ENCODE measurements around the gene TMEM140. TPM values are rescaled to one million over a fixed set of nuclear protein-coding genes. Genes with fewer than 3 reads are reported as not detected.
A peak's percentile ranks its signal among the peaks of the same experiment; 100 is the strongest.

TMEM140 gene
- total RNA-seq, 1 experiment from 2014 or later: 4.2 TPM

DNA sequence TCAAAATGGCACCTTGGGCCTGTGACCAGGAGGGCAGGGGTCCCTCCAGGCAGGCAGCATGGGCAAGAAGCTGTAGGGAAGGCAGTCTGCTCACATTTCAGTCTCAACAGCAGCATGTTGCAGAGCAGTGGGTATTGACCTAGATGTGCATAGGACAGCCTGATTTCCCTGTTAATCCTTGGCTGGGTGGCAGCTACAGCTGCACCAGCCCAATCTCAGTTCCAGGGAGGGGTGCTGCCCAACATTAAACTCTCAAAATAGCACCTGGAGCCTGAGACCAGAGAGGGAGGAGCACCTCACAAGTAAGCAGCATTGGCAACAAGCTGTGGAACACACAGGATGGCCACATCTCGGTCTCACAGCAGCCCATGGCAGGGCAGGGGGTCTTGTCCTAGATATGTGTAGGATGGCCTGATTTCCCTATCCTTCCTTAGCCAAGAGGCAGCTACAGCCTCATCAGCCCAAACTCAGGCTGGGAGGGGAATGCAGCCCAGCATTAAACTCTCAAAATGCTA lies 10.3 kb downstream of the TMEM140 start:
- intact Hi-C loops (cut with micrococcal nuclease; ENCODE audit: unreplicated experiment): no loop called here
- TF ChIP-seq, protein P1, sequence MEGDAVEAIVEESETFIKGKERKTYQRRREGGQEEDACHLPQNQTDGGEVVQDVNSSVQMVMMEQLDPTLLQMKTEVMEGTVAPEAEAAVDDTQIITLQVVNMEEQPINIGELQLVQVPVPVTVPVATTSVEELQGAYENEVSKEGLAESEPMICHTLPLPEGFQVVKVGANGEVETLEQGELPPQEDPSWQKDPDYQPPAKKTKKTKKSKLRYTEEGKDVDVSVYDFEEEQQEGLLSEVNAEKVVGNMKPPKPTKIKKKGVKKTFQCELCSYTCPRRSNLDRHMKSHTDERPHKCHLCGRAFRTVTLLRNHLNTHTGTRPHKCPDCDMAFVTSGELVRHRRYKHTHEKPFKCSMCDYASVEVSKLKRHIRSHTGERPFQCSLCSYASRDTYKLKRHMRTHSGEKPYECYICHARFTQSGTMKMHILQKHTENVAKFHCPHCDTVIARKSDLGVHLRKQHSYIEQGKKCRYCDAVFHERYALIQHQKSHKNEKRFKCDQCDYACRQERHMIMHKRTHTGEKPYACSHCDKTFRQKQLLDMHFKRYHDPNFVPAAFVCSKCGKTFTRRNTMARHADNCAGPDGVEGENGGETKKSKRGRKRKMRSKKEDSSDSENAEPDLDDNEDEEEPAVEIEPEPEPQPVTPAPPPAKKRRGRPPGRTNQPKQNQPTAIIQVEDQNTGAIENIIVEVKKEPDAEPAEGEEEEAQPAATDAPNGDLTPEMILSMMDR (IDR thresholded peaks at IDR 0.05; ENCODE audit: unreplicated experiment): no peak
- Mint-ChIP-seq H3K27me3 (ENCODE audit: unreplicated experiment) (no peaks in the 10 kb centered on the region), H3K4me1 (ENCODE audit: low read depth, unreplicated experiment) (peaks cover 32% of the 10 kb centered on the region), H3K9me3 (ENCODE audit: low read depth, unreplicated experiment) (peaks cover 16% of the 10 kb centered on the region), H3K27ac (ENCODE audit: unreplicated experiment) (no peak overlapping the region), H3K36me3 (ENCODE audit: insufficient read depth, unreplicated experiment) (peaks cover 24% of the 10 kb centered on the region), H3K4me3 (ENCODE audit: low read depth, unreplicated experiment) (no peak overlapping the region)
- CTCF ChIA-PET: no interaction called here
- no peak for DNase-seq
- BruUV-seq (replicated peaks): no TSS peak

DNA sequence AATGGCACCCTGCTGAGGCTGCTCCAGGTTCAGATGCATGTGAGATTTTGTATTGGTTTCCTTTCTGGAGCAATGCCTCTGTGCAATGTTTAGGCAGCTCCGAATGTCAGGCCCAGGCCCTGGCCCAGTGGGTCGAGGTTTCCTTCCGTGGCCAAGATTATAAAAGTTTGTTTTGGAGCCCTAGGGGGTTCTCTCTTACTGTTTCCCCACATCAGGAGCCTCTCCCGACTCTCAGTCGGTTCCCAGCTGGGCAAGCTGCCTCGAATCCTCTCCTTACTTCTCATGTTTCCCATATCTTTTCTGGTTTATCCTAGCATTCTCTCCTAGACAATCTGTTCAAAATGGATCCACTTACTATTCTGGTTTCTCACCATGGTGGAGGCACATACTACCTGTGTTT lies 11.0 kb downstream of the TMEM140 start:
- no TSS peak for BruUV-seq (replicated peaks)
- Mint-ChIP-seq H3K36me3 (ENCODE audit: insufficient read depth, unreplicated experiment) (peaks cover 25% of the 10 kb centered on the region), H3K27ac (ENCODE audit: unreplicated experiment) (peak overlapping the region; percentile 55), H3K27me3 (ENCODE audit: unreplicated experiment) (no peaks in the 10 kb centered on the region), H3K4me1 (ENCODE audit: low read depth, unreplicated experiment) (peaks cover 32% of the 10 kb centered on the region), H3K4me3 (ENCODE audit: low read depth, unreplicated experiment) (no peak overlapping the region), H3K9me3 (ENCODE audit: low read depth, unreplicated experiment) (peaks cover 16% of the 10 kb centered on the region)
- CTCF ChIA-PET: no interaction called here
- intact Hi-C loops (cut with micrococcal nuclease; ENCODE audit: unreplicated experiment): no loop called here
- TF ChIP-seq, protein P1 (IDR thresholded peaks at IDR 0.05; ENCODE audit: unreplicated experiment): no peak
- DNase-seq: no peak

DNA sequence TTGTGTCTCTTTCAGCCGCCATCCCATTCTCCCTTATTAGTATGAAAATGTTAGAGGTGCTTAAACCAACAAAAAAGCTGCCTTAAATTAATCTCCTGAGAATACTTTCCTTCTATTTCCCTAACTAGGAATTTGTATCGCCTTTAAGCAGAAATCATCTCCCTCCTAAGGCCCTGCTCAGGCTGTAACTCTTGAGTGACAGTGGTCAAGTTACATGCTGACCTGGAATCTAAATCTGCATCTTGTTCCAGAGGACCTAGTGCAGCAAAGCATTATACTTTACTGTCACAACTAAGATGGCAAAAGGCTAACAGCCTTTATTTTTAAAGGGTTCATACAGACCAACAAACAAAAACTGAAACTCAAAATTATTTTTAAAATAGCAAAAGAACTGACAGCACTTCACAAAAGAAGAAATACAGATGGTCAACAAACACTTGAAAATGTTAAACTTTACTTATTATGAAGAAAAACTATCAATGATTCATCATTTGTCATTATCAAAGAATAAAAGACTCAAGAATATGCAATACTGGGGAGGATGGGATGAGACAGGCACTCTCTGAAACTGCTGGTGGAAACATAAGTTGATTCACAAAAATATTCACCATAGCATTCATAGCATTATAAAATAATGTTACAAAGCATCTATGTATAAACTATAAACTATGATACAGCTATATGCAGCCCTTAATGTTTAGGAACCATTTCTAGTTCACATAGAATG lies 11.7 kb downstream of the TMEM140 start:
- DNase-seq: no peak
- BruUV-seq (replicated peaks): no TSS peak
- Mint-ChIP-seq H3K36me3 (ENCODE audit: insufficient read depth, unreplicated experiment) (peaks cover 32% of the 10 kb centered on the region), H3K27ac (ENCODE audit: unreplicated experiment) (peak overlapping the region; percentile 55), H3K4me3 (ENCODE audit: low read depth, unreplicated experiment) (no peak overlapping the region), H3K27me3 (ENCODE audit: unreplicated experiment) (no peaks in the 10 kb centered on the region), H3K9me3 (ENCODE audit: low read depth, unreplicated experiment) (peaks cover 13% of the 10 kb centered on the region), H3K4me1 (ENCODE audit: low read depth, unreplicated experiment) (peaks cover 32% of the 10 kb centered on the region)
- TF ChIP-seq, protein P1 (IDR thresholded peaks at IDR 0.05; ENCODE audit: unreplicated experiment): no peak
- CTCF ChIA-PET: interaction anchor here (0.9 to 1.6 kb wide), 2 partner anchors 10 to 173 kb away, joined by 6 to 7 read pairs; partner anchors contain the start of gene AGBL3
- intact Hi-C loops (cut with micrococcal nuclease; ENCODE audit: unreplicated experiment): no loop called here

DNA sequence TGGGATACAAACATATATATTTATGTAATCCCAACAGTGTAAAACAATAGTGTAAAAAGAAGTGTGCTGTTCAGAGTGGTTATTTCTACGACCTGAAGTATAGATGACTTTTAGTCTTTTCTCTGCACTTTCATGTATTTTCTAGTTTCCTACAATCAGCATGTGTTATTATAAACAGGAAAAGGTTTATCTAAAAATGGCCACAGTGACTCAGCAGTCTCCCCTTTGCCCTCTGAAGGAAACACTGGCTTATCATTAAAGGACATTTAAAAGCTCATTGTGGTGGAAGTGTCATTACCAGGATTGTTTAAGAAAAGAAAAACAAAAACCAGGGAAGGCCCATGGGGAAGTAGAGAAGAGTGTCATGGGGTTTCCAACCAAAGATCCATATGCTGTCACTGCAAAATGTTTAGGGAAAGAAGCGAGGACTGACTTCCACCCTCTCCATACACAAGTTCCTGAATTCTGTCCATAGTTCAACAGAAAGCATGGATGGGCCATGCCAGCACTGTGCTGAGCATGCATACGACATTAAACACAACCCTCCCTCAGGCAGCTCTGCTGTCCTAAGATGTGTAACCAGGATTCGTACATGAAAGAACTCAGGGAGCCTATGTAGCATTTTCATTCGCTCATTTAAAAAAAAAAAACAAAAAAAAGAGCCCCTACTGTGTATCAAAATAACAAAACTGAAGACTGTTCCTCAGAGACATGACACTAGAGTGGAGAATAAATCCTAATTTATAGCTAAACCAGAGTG lies 12.4 kb downstream of the TMEM140 start:
- Mint-ChIP-seq H3K36me3 (ENCODE audit: insufficient read depth, unreplicated experiment) (peaks cover 39% of the 10 kb centered on the region), H3K27ac (ENCODE audit: unreplicated experiment) (peak overlapping the region; percentile 82), H3K4me1 (ENCODE audit: low read depth, unreplicated experiment) (peaks cover 32% of the 10 kb centered on the region), H3K27me3 (ENCODE audit: unreplicated experiment) (no peaks in the 10 kb centered on the region), H3K4me3 (ENCODE audit: low read depth, unreplicated experiment) (peak overlapping the region; percentile 28), H3K9me3 (ENCODE audit: low read depth, unreplicated experiment) (peaks cover 13% of the 10 kb centered on the region)
- DNase-seq: no peak
- TF ChIP-seq, protein P1 (IDR thresholded peaks at IDR 0.05; ENCODE audit: unreplicated experiment): no peak
- intact Hi-C loops (cut with micrococcal nuclease; ENCODE audit: unreplicated experiment): no loop called here
- no TSS peak for BruUV-seq (replicated peaks)
- CTCF ChIA-PET: interaction anchor here (0.7 to 1.6 kb wide), 4 partner anchors 9 to 493 kb away, joined by 3 to 7 read pairs (median 5); partner anchors contain the start of genes AGBL3 and CYREN

Measured in Calu3 (cell line).